CD4-positive, alpha-beta T cell treated with Interleukin-4 for 4 hours (primary cell): ENCODE measurements around the gene SLC22A9.

Experiments
- DNase-seq: peaks from one replicate; pipeline ENCODE4 v3.0.0-alpha.2; 2020

The SLC22A9 gene

GRCh38 chr11:63445118-63445517, 75.5 kb downstream of the SLC22A9 start:
- DNase-seq: no peak

GRCh38 chr11:63445720-63446119, 76.1 kb downstream of the SLC22A9 start:
- DNase-seq: no peak

GRCh38 chr11:63448646-63449045, 79.1 kb downstream of the SLC22A9 start:
- DNase-seq: no peak

GRCh38 chr11:63459586-63459985, 90.0 kb downstream of the SLC22A9 start:
- no peak for DNase-seq
